A549 (cell line): ENCODE results near the gene TPSAB1.

Experiments used
- CBX2 ChIP-seq: fragments of 200-600 bp; sonication (generic); IDR thresholded peaks from 2 replicates; pipeline ENCODE4 v1.6.1; 2016; ENCODE audit warnings: low read depth, mild to moderate bottlenecking, borderline replicate concordance
- CHD4 ChIP-seq: fragments of 200-600 bp; sonication (generic); IDR thresholded peaks from 2 replicates; pipeline ENCODE4 v1.6.1; 2016; ENCODE audit warnings: antibody characterized with exemption, mild to moderate bottlenecking, borderline replicate concordance
- CTCF ChIP-seq: fragments of >200 bp; sonication (Bioruptor Twin); formaldehyde crosslinking; IDR thresholded peaks from 3 replicates; pipeline ENCODE4 v1.5.1; 2016
- EHMT2 ChIP-seq: fragments of 200-600 bp; sonication (generic); IDR thresholded peaks from 2 replicates; pipeline ENCODE4 v1.6.1; 2016; ENCODE audit warnings: antibody characterized with exemption, low read depth, mild to moderate bottlenecking, moderate library complexity
- ESRRA ChIP-seq: fragments of 150-350 bp; IDR thresholded peaks from 2 replicates; pipeline ENCODE4 v1.6.1; 2014; ENCODE audit warnings: mild to moderate bottlenecking, low read length, borderline replicate concordance
- JUN ChIP-seq, 2 experiments: fragments of >200 bp; sonication (Bioruptor Twin); formaldehyde crosslinking; IDR thresholded peaks; 2 replicates in 1 of 2; 3 replicates in 1 of 2; pipeline ENCODE4 v1.6.1; 2016 to 2017
- MAFK ChIP-seq: fragments of 450-650 bp; IDR thresholded peaks from 2 replicates; pipeline ENCODE4 v1.6.1; 2014; ENCODE audit not compliant: partially characterized antibody
- POLR2A ChIP-seq: IDR thresholded peaks from 2 replicates; pipeline ENCODE4 v1.6.1; 2012; ENCODE audit warnings: mild to moderate bottlenecking, low read length
- RAD21 ChIP-seq, 2 experiments: fragments of >200 bp in 1 of 2; sonication (Bioruptor Twin) in 1 of 2; formaldehyde crosslinking in 1 of 2; IDR thresholded peaks in 1 of 2; conservative IDR thresholded peaks in 1 of 2; 2 replicates in 1 of 2; 3 replicates in 1 of 2; pipeline ENCODE4 v1.6.1; 2012 to 2018; ENCODE audit warnings: inconsistent platforms in 1 of 2
- RFX5 ChIP-seq: fragments of 450-650 bp; IDR thresholded peaks from 2 replicates; pipeline ENCODE4 v1.7.1; 2014; ENCODE audit warnings: antibody characterized with exemption, mild to moderate bottlenecking, moderate library complexity

- no peak for TF ChIP-seq JUN (IDR thresholded peaks at IDR 0.05)
- TF ChIP-seq CTCF, result no peak
- no peak for TF ChIP-seq CBX2
- no peak for TF ChIP-seq ESRRA
- no peak for TF ChIP-seq RFX5
- TF ChIP-seq RAD21 (conservative IDR thresholded peaks at IDR 0.05 in 1 of 2, IDR thresholded peaks at IDR 0.05 in 1 of 2), result no peak
- no peak for TF ChIP-seq CHD4
- TF ChIP-seq MAFK, result no peak
- TF ChIP-seq POLR2A, result no peak
- TF ChIP-seq EHMT2, result no peak
Observed at GRCh38 chr16:1274767-1275166, 34.3 kb downstream of the TPSAB1 start.
